Endothelial cell of umbilical vein (primary cell): ENCODE measurements around the gene FTSJ1. TPM values are rescaled to one million over a fixed set of nuclear protein-coding genes. Genes with fewer than 3 reads are reported as not detected.
"Not testable (repeated sequence)": the region's sequence is repeated elsewhere in the genome, so short reads cannot be mapped to it uniquely, and the experiment has no call there.

Experiments
- BruUV-seq: library from RNA; stranded (reverse); fragments of 400-500 nt; replicated peaks from 2 replicates; lab custom pipeline; 2021; lab: Mats Ljungman, UMichigan
- CTCF ChIA-PET: fragments of 300-600, 350-600 bp; sonication (Branson Sonifier 250); formaldehyde crosslinking; loops from one replicate; lab custom pipeline; 2021; ENCODE audit warnings: antibody characterized with exemption, inconsistent platforms; lab: Charles Lee
- POLR2A ChIA-PET: fragments of 300-600, 350-600 bp; sonication (Branson Sonifier 250); formaldehyde crosslinking; loops from one replicate; lab custom pipeline; 2021; ENCODE audit warnings: antibody characterized with exemption, inconsistent platforms; lab: Charles Lee
- DNase-seq: peaks from one replicate; pipeline ENCODE4 v3.0.0-alpha.2; 2011; ENCODE audit warnings: low read depth, low spot score
- FAIRE-seq: peaks from 2 replicates; lab custom pipeline; 2011; peaks lifted over from hg19 to GRCh38; lab: Jason Lieb, UNC
- H2AFZ ChIP-seq: 2 replicates; pipeline ENCODE4 v1.6.0; 2012; ENCODE audit warnings: low read depth, low read length, control low read depth, inconsistent platforms
- H3K27ac ChIP-seq: 2 replicates; pipeline ENCODE4 v1.5.1; 2011; ENCODE audit warnings: low read depth, mild to moderate bottlenecking, control low read depth, low read length, moderate library complexity; ENCODE audit not compliant: insufficient read depth
- H3K27me3 ChIP-seq, 2 experiments: 2 replicates each; pipeline versions ENCODE4 v1.6.0 to v1.6.1; 2011; ENCODE audit warnings: low read length in 2 of 2, mixed read lengths in 1 of 2; ENCODE audit not compliant: control insufficient read depth in 2 of 2, insufficient read depth in 2 of 2
- H3K36me3 ChIP-seq, 2 experiments: 2 replicates in 1 of 2; 3 replicates in 1 of 2; pipeline ENCODE4 v1.5.1; 2011; ENCODE audit warnings: low read length in 2 of 2, mild to moderate bottlenecking in 1 of 2, moderate library complexity in 1 of 2; ENCODE audit not compliant: control insufficient read depth in 2 of 2, insufficient read depth in 2 of 2; ENCODE audit errors: extremely low read depth in 1 of 2
- H3K4me1 ChIP-seq: 3 replicates; pipeline ENCODE4 v1.5.1; 2011; ENCODE audit warnings: mild to moderate bottlenecking, low read length; ENCODE audit not compliant: control insufficient read depth, insufficient read depth; ENCODE audit errors: extremely low read depth
- H3K4me2 ChIP-seq: 2 replicates; pipeline ENCODE4 v1.6.1; 2011; ENCODE audit warnings: low read length, control low read depth, mixed read lengths; ENCODE audit not compliant: insufficient read depth
- H3K4me3 ChIP-seq, 3 experiments: fragments of 200-600 bp in 1 of 3; sonication (generic), shearing (Covaris generic) in 1 of 3; replicated peaks in 1 of 3; 2 replicates each; pipeline ENCODE4 v1.5.1; 2011 to 2016; ENCODE audit warnings: control low read depth in 3 of 3, low read length in 3 of 3, mild to moderate bottlenecking in 2 of 3, inconsistent platforms in 1 of 3, low read depth in 1 of 3, moderate library complexity in 1 of 3; ENCODE audit not compliant: insufficient read depth in 1 of 3
- H3K79me2 ChIP-seq: 2 replicates; pipeline ENCODE4 v1.6.0; 2012; ENCODE audit warnings: low read length, inconsistent platforms; ENCODE audit not compliant: control insufficient read depth, insufficient read depth
- H3K9ac ChIP-seq: replicated peaks from 2 replicates; pipeline ENCODE3; 2011; ENCODE audit warnings: low read length, control low read depth; ENCODE audit not compliant: insufficient read depth; ENCODE audit errors: extremely low read depth
- H3K9me1 ChIP-seq: replicated peaks from 3 replicates; pipeline ENCODE4 v1.6.0; 2011; ENCODE audit warnings: mild to moderate bottlenecking, low read length; ENCODE audit not compliant: control insufficient read depth, insufficient read depth; ENCODE audit errors: extremely low read depth
- H3K9me3 ChIP-seq: replicated peaks from 2 replicates; pipeline ENCODE4 v1.5.1; 2012; ENCODE audit warnings: low read length, inconsistent platforms; ENCODE audit not compliant: control insufficient read depth, insufficient read depth
- H4K20me1 ChIP-seq: replicated peaks from 2 replicates; pipeline ENCODE3; 2011; ENCODE audit warnings: mild to moderate bottlenecking, low read length; ENCODE audit not compliant: control insufficient read depth, insufficient read depth; ENCODE audit errors: extremely low read depth
- CTCF ChIP-seq, 2 donors: IDR thresholded peaks; 1 replicate in 1 of 2; 2 replicates in 1 of 2; pipeline ENCODE4 v1.5.1; 2011; ENCODE audit warnings: low read length in 2 of 2, mild to moderate bottlenecking in 2 of 2, moderate library complexity in 2 of 2, control low read depth in 1 of 2, inconsistent platforms in 1 of 2, low read depth in 1 of 2; ENCODE audit not compliant: insufficient read depth in 1 of 2; ENCODE audit errors: extremely low read depth in 1 of 2
- EZH2 ChIP-seq: IDR thresholded peaks from 2 replicates; pipeline ENCODE4 v1.6.1; 2012; ENCODE audit warnings: borderline replicate concordance, low read depth, mild to moderate bottlenecking, moderate library complexity, low read length, inconsistent platforms; ENCODE audit not compliant: severe bottlenecking
- FOS ChIP-seq: IDR thresholded peaks from 2 replicates; pipeline ENCODE4 v1.6.1; 2011; ENCODE audit warnings: mild to moderate bottlenecking, low read length, moderate library complexity, borderline replicate concordance; ENCODE audit not compliant: insufficient read depth
- GATA2 ChIP-seq: IDR thresholded peaks from 2 replicates; pipeline ENCODE4 v1.7.0; 2011; ENCODE audit warnings: low read depth, mild to moderate bottlenecking, moderate library complexity, mixed read lengths, low read length; ENCODE audit not compliant: insufficient read length, insufficient read depth
- JUN ChIP-seq: IDR thresholded peaks from 2 replicates; pipeline ENCODE4 v1.6.1; 2011; ENCODE audit warnings: borderline replicate concordance, low read depth; ENCODE audit not compliant: insufficient read length, insufficient read depth
- MAX ChIP-seq: IDR thresholded peaks from 2 replicates; pipeline ENCODE4 v1.6.1; 2011; ENCODE audit not compliant: insufficient read depth, insufficient read length
- MYC ChIP-seq: IDR thresholded peaks from one replicate; pipeline ENCODE4 v1.6.1; 2011; ENCODE audit warnings: mild to moderate bottlenecking, low read depth, low read length
- POLR2A ChIP-seq: IDR thresholded peaks from 2 replicates; pipeline ENCODE4 v1.6.1; 2012; ENCODE audit warnings: low read depth, mild to moderate bottlenecking, control low read depth, low read length
- POLR2AphosphoS5 ChIP-seq: IDR thresholded peaks from 2 replicates; pipeline ENCODE4 v1.6.1; 2012; ENCODE audit warnings: low read depth, mild to moderate bottlenecking, control low read depth, low read length, moderate library complexity; ENCODE audit not compliant: insufficient read depth
- dilution Hi-C: fragments of 300-500 bp; cut with MboI; formaldehyde crosslinking; loops from one replicate; pipeline ENCODE4 v1.15.0; 2019; ENCODE audit warnings: low sequenced_read_pairs; ENCODE audit not compliant: extremely low pct_ligation_motif_present
- intact Hi-C: fragments of 100-400 bp; cut with micrococcal nuclease; formaldehyde crosslinking; loops from one replicate; pipeline ENCODE4 v1.10.0; 2022
- polyA plus RNA-seq, 4 experiments: library from polyadenylated mRNA; depleted of rRNA in 3 of 4; stranded (reverse) in 3 of 4; unstranded in 1 of 4; fragments of >200 nt; gene quantifications; 2 replicates each; pipeline versions ENCODE4 v1.2.1 to v1.2.3, GENCODE V29; 2011 to 2012; ENCODE audit warnings: missing spikeins in 1 of 4
- total RNA-seq: library from RNA; stranded (reverse); gene quantifications from 2 replicates; pipeline ENCODE4 v1.2.3, GENCODE V29; 2021

Gene FTSJ1
- total and polyA plus RNA-seq, 2 donors (not counting 3 experiments of a cell fraction or from before 2014, with no cell fraction given): 59.9 to 63.9 TPM

- Histone ChIP-seq H3K9me3 (no peaks in the 10 kb centered on the region), H3K27ac (no peak overlapping the region), H3K4me1 (peaks cover 2% of the 10 kb centered on the region), H3K27me3 (no peaks in the 10 kb centered on the region), H3K9me1 (no peaks in the 10 kb centered on the region), H3K79me2 (peaks cover under 1% of the 10 kb centered on the region), H3K9ac (no peak overlapping the region), H2AFZ (no peak overlapping the region), H3K4me3 (no peak overlapping the region), H3K4me2 (no peak overlapping the region), H4K20me1 (no peaks in the 10 kb centered on the region), H3K36me3 (peaks cover 0 to 4% of the 10 kb centered on the region in 2 experiments)
- BruUV-seq: no TSS peak
- FAIRE-seq (no peak), DNase-seq (no peak)
- CTCF ChIA-PET: no interaction called here
- dilution Hi-C loops: no loop called here
- intact Hi-C loops: no loop called here
- TF ChIP-seq MYC: no peak
- no peak for TF ChIP-seq JUN
- no peak for TF ChIP-seq POLR2AphosphoS5
- no peak for TF ChIP-seq MAX
- TF ChIP-seq FOS: no peak
- TF ChIP-seq GATA2: no peak
- no peak for TF ChIP-seq EZH2
- TF ChIP-seq CTCF (IDR thresholded peaks at IDR 0.05; ENCODE audit: extremely low read depth in 1 of 2, insufficient read depth in 1 of 2, low read depth in 1 of 2, low read length in 2 of 2): no peak
- no peak for TF ChIP-seq POLR2A
- POLR2A ChIA-PET: no interaction called here
Measured at GRCh38 chrX:48516987-48517386, 41.0 kb downstream of the FTSJ1 start.

- BruUV-seq, H3K4me2 ChIP-seq, H3K4me3 ChIP-seq, intact Hi-C loops, POLR2A ChIA-PET, H3K9ac ChIP-seq, H2AFZ ChIP-seq, CTCF ChIA-PET, H3K36me3 ChIP-seq, dilution Hi-C loops, H3K4me1 ChIP-seq, H3K9me3 ChIP-seq, DNase-seq, H3K27me3 ChIP-seq, H4K20me1 ChIP-seq, H3K9me1 ChIP-seq, H3K27ac ChIP-seq, FAIRE-seq: not testable (repeated sequence)
- H3K79me2 ChIP-seq: peaks cover 13% of the 10 kb centered on the region
Measured at GRCh38 chrX:48519481-48519880, 43.5 kb downstream of the FTSJ1 start.
